HFF-Myc (cell line): ENCODE data around the gene PLXNB2.

Experiments
- DNase-seq: peaks from one replicate; pipeline ENCODE4 v3.0.0-alpha.2; 2011; ENCODE audit warnings: low read depth; ENCODE audit errors: extremely low read depth
- H3K4me3 ChIP-seq: replicated peaks from 2 replicates; pipeline ENCODE4 v1.5.1; 2011; ENCODE audit warnings: low read depth, mild to moderate bottlenecking, control low read depth, low read length
- TF ChIP-seq, protein P1 (sequence below): IDR thresholded peaks from 2 replicates; pipeline ENCODE4 v1.5.1; 2012; ENCODE audit warnings: mild to moderate bottlenecking, low read depth, low read length, control low read depth; ENCODE audit errors: missing control alignments

The PLXNB2 gene

DNA sequence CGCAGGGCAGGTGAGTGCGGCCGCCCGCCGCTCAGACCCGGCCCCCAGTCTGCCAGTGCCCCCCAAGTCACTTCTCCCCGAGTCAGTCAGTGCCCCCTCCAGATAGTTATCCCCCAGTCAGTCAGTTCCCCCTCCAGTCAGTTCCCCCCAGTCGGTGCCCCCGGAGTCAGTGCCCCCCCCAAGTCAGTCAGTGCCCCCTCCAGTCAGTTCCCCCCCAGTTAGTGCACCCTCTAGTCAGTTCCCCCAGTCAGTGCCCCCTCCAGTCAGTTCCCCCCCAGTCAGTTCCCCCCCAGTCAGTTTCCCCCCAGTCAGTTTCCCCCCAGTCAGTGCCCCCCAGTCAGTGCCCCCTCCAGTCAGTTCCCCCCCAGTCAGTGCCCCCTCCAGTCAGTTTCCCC, 36.1 kb upstream of the PLXNB2 start:
- TF ChIP-seq, protein P1, sequence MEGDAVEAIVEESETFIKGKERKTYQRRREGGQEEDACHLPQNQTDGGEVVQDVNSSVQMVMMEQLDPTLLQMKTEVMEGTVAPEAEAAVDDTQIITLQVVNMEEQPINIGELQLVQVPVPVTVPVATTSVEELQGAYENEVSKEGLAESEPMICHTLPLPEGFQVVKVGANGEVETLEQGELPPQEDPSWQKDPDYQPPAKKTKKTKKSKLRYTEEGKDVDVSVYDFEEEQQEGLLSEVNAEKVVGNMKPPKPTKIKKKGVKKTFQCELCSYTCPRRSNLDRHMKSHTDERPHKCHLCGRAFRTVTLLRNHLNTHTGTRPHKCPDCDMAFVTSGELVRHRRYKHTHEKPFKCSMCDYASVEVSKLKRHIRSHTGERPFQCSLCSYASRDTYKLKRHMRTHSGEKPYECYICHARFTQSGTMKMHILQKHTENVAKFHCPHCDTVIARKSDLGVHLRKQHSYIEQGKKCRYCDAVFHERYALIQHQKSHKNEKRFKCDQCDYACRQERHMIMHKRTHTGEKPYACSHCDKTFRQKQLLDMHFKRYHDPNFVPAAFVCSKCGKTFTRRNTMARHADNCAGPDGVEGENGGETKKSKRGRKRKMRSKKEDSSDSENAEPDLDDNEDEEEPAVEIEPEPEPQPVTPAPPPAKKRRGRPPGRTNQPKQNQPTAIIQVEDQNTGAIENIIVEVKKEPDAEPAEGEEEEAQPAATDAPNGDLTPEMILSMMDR: no peak
- DNase-seq: no peak
- H3K4me3 ChIP-seq: peak overlapping the region; percentile 66

DNA sequence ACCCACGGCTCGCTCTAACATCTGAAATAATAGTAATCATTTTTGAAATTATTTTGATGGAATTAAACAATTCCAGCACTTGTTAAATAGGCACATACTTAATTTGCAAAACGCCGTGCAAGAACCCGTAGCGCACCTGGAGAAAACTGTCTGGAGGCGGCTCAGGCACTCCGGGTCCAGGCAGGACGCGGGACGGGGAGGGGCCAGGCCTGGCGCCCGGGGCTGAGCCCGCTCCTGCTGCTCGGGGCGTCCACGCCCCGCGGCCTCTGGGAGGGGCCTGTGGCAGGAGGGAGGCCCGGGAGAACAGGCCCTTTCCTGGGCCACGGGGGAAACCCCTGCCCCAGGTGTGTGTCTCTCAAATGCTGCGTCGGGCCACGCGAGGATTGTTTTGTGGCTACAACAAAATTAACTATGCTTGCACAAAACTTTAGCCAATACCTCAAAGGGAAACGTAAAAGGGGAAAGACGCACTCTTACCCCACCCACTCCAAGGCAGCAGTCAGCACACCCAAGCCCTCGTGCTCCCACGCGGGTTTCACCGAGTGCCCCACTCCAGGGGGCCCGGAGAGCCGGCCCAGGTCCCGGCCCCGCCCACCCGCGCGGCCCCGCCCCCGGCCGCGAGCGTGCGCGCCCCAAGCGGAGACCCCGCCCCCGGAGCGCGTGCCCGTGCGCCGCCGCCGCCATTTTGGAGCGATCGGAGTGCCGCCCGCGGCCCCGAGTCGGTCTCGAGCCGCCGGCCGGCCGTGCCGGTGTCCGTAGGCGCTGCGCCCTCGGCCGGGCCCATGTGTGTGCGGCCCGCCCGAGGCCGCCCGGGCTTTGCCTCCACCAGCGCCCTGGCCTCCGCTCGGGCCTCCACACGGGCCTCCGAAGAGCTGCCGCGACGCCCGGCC, 35.5 kb upstream of the PLXNB2 start, which contains the start of gene PPP6R2:
Gene PPP6R2 (plus strand): TSS at position 677 of the 890 bp plus-strand sequence. CDS start 50,582 bp downstream, outside the sequence.
- TF ChIP-seq, protein P1: no peak
- DNase-seq: no peak
- peak within 1 kb of the TSS; percentile 66 for H3K4me3 ChIP-seq

DNA sequence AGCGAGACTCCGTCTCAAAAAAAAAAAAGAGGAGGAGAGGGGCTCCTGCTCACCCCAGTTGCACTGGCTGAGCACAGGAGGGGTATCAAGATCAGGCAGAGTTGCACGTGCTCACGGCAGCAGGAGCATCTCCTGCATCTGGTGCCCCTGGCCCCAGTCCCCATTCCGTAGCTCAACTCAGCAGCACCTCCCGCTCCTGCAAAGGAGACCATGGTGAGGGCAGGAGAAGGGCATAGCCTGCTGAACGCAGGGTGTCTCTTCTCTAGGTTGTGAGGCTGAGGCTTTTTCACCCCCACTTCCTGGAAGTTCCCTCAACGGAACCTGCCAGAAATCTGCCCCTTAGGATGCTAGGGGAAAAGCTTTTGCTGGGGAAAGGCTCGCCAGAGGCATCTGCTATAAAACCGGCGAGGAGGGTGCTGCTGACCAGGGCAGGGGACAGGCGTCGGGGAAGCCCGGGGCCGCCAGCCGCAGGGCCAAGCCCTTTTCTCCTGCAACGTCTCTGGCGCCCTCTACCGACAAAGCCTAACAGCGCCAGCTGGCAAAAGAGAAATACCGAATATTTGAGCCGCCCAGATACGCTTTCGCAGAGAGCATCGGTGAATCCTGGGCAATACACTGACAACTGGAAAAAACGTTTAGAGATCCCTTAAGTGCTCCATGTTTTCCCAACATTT, 34.7 kb upstream of the PLXNB2 start:
- DNase-seq: peak; percentile 53
- TF ChIP-seq, protein P1: peak; percentile 95
- peak overlapping the region; percentile 66 for H3K4me3 ChIP-seq

DNA sequence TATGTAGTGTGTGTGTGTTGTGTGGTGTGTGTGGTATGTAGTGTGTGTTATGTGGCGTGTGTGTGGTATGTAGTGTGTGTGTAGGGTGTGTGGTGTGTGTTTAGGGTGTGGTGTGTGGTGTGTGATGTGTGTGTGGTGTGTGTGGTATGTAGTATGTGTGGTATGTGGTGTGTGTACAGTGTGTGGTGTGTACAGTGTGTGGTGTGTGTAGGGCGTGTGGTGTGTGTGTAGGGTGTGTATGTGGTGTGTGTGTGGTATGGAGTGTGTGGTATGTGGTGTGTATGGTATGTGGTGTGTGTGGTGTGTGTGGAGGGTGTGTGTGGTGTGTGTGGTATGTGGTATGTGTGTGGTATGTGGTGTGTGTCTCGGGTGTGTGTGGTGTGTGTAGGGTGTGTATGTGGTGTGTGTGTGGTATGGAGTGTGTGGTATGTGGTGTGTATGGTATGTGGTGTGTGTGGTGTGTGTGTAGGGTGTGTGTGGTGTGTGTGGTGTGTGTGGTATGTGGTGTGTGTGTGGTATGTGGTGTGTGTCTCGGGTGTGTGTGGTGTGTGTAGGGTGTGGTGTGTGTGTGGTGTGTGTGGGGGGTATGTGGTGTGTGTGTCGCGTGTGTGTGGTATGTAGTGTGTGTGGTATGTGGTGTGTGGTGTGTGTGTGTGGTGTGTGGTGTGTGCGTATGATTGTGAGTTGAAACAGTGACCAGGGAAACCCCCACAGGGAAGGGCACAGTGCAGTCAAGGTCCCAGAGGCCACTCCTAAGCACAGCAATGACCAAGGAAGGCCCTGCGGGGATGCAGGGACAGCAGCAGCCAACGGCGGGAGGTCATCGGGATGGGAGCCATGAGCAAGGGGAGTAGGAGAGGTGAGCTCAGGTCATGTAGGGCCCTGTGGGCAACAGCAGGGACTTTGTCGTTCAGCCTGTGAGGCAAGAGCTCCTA, 32.8 kb upstream of the PLXNB2 start:
- DNase-seq: no peak
- TF ChIP-seq, protein P1: no peak
- H3K4me3 ChIP-seq: no peak overlapping the region

DNA sequence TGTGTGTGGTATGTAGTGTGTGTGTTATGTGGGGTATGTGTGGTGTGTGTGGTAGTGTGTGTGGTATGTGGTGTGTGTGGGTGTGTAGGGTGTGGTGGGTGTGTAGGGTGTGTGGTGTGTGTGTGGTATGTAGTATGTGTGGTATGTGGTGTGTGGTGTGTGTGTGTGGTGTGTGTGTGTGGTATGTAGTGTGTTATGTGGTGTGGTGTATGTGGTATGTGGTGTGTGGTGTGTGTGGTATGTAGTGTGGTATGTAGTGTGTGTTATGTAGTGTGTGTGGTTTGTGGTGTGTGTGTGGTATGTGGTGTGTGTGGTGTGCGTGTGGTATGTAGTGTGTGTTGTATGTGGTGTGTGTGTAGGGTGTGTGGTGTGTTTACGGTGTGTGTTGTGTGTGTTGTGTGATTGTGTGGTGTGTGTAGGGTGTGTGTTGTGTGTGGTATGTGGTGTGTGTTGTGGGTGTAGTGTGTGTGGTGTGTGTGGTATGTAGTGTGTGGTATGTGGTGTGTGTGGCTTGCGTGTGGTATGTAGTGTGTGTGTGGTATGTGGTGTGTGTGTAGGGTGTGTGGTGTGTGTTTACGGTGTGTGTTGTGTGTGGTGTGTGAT, 31.5 kb upstream of the PLXNB2 start:
- TF ChIP-seq, protein P1: no peak

DNA sequence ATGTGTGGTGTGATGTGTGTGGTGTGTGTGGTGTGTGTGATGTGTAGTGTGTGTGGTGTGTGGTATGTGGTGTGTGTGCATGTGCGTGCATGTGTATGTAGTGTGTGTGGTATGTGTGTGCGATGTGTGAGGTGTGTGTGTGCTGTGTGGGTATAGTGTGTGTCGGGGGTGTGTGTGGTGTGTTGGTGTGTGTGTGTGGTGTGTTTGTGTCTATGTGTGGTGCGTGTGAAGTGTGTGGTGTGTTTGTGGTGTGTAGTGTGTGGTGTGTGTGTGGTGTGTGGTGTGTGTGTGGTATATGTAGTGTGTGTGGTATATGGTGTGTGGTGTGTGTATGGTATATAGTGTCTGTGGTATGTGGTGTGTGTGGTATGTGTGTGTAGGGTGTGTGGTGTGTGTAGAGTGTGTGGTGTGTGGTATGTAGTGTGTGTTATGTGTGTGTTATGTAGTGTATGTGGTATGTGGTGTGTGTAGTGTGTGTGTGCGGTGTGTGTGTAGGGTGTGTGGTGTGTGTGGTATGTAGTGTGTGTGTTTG, 30.7 kb upstream of the PLXNB2 start:
- H3K4me3 ChIP-seq: no peak overlapping the region
- no peak for DNase-seq
- TF ChIP-seq, protein P1: no peak

More for the DNA sequence above, 31.5 kb upstream of the PLXNB2 start:
- H3K4me3 ChIP-seq: no peak overlapping the region
- DNase-seq: no peak
